Measurements from ENCODE around the gene KREMEN2. TPM values are rescaled to one million over a fixed set of nuclear protein-coding genes. Genes with fewer than 3 reads are reported as not detected.

The KREMEN2 gene
- total and polyA plus RNA-seq, 9 of the 15 experiments (the other 6 are each of a cell fraction or from before 2014, with no cell fraction given) = 0.04 to 7.7 (median 1.5) TPM; not detected in 1

- TF ChIP-seq SMAD4 (CRISPR knock-in tag; conservative IDR thresholded peaks at IDR 0.05) (no peak), MAZ (CRISPR knock-in tag; conservative IDR thresholded peaks at IDR 0.05 in 1 of 2, IDR thresholded peaks at IDR 0.05 in 1 of 2) (peak; percentile 68 to 91; a peak in 3 of 4 replicates), PKNOX1 (IDR thresholded peaks at IDR 0.05) (peak; percentile 98), HINFP (tag; conservative IDR thresholded peaks at IDR 0.05; ENCODE audit: low read depth) (no peak), NEUROD1 (IDR thresholded peaks at IDR 0.05; ENCODE audit: borderline replicate concordance, low read depth, low read length, partially characterized antibody) (peak; percentile 95), ZNF785 (CRISPR knock-in tag; IDR thresholded peaks at IDR 0.05) (no peak), ZNF217 (CRISPR knock-in tag; IDR thresholded peaks at IDR 0.05) (no peak), BRD9 (IDR thresholded peaks at IDR 0.05; ENCODE audit: low read depth, partially characterized antibody) (no peak), NFXL1 (CRISPR knock-in tag; IDR thresholded peaks at IDR 0.05) (no peak), MAX (CRISPR knock-in tag; IDR thresholded peaks at IDR 0.05) (peak; percentile 85), ASH1L (IDR thresholded peaks at IDR 0.05; ENCODE audit: borderline replicate concordance, low read depth, partially characterized antibody) (peak; percentile 93), ETV6 (IDR thresholded peaks at IDR 0.05; ENCODE audit: borderline replicate concordance in 1 of 2, low read depth in 2 of 2, low read length in 1 of 2) (no peak), ETV6 (CRISPR knock-in tag; IDR thresholded peaks at IDR 0.05; ENCODE audit: borderline replicate concordance) (no peak), SIX5 (IDR thresholded peaks at IDR 0.05; ENCODE audit: borderline replicate concordance in 1 of 2, insufficient read depth in 1 of 2, low read depth in 1 of 2, low read length in 2 of 2) (no peak), KHSRP (IDR thresholded peaks at IDR 0.05) (no peak), ZNF668 (CRISPR knock-in tag; IDR thresholded peaks at IDR 0.05) (no peak), POLR2AphosphoS5 (IDR thresholded peaks at IDR 0.05; ENCODE audit: control insufficient read depth, insufficient read depth, low read depth, low read length) (no peak), CXXC5 (CRISPR knock-in tag; IDR thresholded peaks at IDR 0.05) (peak; percentile 87), MTF1 (CRISPR knock-in tag; IDR thresholded peaks at IDR 0.05; ENCODE audit: borderline replicate concordance) (no peak), ZNF224 (CRISPR knock-in tag; IDR thresholded peaks at IDR 0.05) (no peak), E2F6 (IDR thresholded peaks at IDR 0.05; ENCODE audit: borderline replicate concordance in 1 of 2, extremely low read depth in 1 of 2, insufficient read depth in 1 of 2, insufficient read length in 1 of 2, low read depth in 1 of 2, low read length in 1 of 2, poor library complexity in 1 of 2, severe bottlenecking in 1 of 2) (peak; percentile 11 to 60)
These were observed 39.7 kb downstream of the KREMEN2 start (continued) for GRCh38 chr16:3003582-3004270.

Measured in K562 (cell line).